AG04450 (cell line): ENCODE data around the gene ZCCHC8. TPM values are rescaled to one million over a fixed set of nuclear protein-coding genes. Genes with fewer than 3 reads are reported as not detected.

Experiments used
- CTCF ChIA-PET: fragments of 300-600, 350-600 bp; formaldehyde crosslinking; extraction: SDS; loops from one replicate; lab custom pipeline; 2022; ENCODE audit warnings: antibody characterized with exemption, inconsistent platforms; lab: Charles Lee
- POLR2A ChIA-PET: fragments of 350-600 bp; formaldehyde crosslinking; extraction: SDS; loops from one replicate; lab custom pipeline; 2021; ENCODE audit warnings: antibody characterized with exemption, inconsistent platforms; lab: Yijun Ruan, JAX
- DNase-seq: peaks from one replicate; pipeline ENCODE4 v3.0.0-alpha.2; 2011; ENCODE audit warnings: low read depth, low spot score
- H3K27ac ChIP-seq: one replicate; pipeline ENCODE4 v1.5.1; 2012; ENCODE audit warnings: low read depth, low read length, control low read depth
- H3K27me3 ChIP-seq: one replicate; pipeline ENCODE4 v1.6.0; 2012; ENCODE audit warnings: low read length; ENCODE audit not compliant: control insufficient read depth, insufficient read depth
- H3K4me3 ChIP-seq: 2 replicates; pipeline ENCODE4 v1.5.1; 2011; ENCODE audit warnings: mild to moderate bottlenecking, low read depth, low read length, control low read depth
- H3K9me3 ChIP-seq: 2 replicates; pipeline ENCODE4 v1.5.1; 2012; ENCODE audit warnings: low read length; ENCODE audit not compliant: control insufficient read depth, insufficient read depth
- polyA plus RNA-seq: library from polyadenylated mRNA; depleted of rRNA; stranded (reverse); fragments of >200 nt; gene quantifications from 2 replicates; pipeline ENCODE4 v1.2.3, GENCODE V29; 2011
- TF ChIP-seq, protein P1 (sequence below): IDR thresholded peaks from 2 replicates; pipeline ENCODE4 v1.5.1; 2011; ENCODE audit warnings: low read depth, low read length, control low read depth, inconsistent platforms

ZCCHC8 gene
- polyA plus RNA-seq, 1 experiment: 16.6 TPM

DNA sequence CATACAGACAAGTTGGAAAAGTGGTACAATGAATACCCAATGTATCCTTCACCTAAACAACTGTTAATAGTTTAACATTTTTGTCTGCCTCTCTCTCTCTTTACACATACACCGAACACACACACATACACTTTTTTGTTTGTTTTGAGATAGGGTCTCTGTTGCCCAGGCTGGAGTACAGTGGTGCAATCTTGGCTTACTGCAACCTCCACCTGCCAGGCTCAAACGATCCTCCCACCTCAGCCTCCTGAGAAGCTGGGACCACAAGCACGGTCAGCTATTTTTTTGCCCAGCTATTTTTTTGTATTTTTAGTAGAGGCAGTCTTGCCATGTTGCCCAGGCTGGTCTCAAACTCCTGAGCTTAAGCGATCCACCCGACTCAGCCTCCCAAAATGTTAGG, 16.8 kb downstream of the ZCCHC8 start:
- CTCF ChIA-PET: interaction anchor here (1.2 kb wide), 1 partner anchor 12 kb away, joined by 5 read pairs; no protein-coding TSS in a partner anchor
- POLR2A ChIA-PET: no interaction called here
- TF ChIP-seq, protein P1, sequence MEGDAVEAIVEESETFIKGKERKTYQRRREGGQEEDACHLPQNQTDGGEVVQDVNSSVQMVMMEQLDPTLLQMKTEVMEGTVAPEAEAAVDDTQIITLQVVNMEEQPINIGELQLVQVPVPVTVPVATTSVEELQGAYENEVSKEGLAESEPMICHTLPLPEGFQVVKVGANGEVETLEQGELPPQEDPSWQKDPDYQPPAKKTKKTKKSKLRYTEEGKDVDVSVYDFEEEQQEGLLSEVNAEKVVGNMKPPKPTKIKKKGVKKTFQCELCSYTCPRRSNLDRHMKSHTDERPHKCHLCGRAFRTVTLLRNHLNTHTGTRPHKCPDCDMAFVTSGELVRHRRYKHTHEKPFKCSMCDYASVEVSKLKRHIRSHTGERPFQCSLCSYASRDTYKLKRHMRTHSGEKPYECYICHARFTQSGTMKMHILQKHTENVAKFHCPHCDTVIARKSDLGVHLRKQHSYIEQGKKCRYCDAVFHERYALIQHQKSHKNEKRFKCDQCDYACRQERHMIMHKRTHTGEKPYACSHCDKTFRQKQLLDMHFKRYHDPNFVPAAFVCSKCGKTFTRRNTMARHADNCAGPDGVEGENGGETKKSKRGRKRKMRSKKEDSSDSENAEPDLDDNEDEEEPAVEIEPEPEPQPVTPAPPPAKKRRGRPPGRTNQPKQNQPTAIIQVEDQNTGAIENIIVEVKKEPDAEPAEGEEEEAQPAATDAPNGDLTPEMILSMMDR: no peak
- H3K27ac ChIP-seq: no peak overlapping the region
- no peak overlapping the region for H3K4me3 ChIP-seq
- H3K27me3 ChIP-seq: no peaks in the 10 kb centered on the region
- DNase-seq: no peak
- no peaks in the 10 kb centered on the region for H3K9me3 ChIP-seq

DNA sequence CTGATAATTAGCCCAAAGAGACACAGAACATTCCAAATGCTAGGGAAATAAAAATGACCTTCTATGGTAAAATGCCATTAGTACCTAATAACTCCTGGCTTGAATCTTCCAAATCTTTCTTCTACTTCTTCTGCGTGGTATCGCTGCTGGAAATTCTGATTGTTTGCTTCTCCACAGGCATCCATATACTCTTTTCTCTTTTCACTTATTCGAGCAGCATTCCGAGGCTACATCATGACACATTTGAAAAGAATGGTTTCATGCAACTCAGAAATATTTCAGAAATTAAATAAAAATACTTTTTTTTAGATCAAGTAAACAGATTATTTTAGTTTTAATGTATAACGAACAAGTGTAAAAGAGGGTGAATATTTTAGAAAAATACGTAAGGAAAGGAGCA, 18.9 kb downstream of the ZCCHC8 start:
- TF ChIP-seq, protein P1: no peak
- Histone ChIP-seq H3K9me3 (no peaks in the 10 kb centered on the region), H3K4me3 (no peak overlapping the region), H3K27me3 (no peaks in the 10 kb centered on the region), H3K27ac (no peak overlapping the region)
- ChIA-PET CTCF (interaction anchor here (2.0 kb wide), 1 partner anchor 10 kb away, joined by 11 read pairs; no protein-coding TSS in a partner anchor), POLR2A (interaction anchor here (0.6 kb wide), 1 partner anchor 75 kb away, joined by 5 read pairs; no protein-coding TSS in a partner anchor)
- no peak for DNase-seq

DNA sequence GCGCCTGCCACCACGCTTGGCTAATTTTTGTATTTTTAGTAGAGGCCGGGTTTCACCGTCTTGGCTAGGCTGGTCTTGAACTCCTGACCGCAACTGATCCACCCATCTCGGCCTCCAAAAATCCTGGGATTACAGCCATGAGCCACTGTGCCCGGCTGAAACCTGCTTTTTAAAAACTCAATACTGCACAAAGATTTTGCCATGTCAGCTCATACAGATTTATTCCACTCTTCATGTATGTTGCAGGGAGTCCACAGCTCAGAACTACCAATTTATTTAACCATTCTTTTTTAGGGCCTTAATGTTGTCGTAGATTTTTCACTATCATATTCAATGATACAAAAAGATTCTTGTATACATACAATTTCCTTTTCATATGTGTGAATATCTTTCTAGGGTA, 20.0 kb downstream of the ZCCHC8 start:
- Histone ChIP-seq H3K27me3 (no peaks in the 10 kb centered on the region), H3K9me3 (no peaks in the 10 kb centered on the region), H3K27ac (no peak overlapping the region), H3K4me3 (no peak overlapping the region)
- TF ChIP-seq, protein P1: no peak
- ChIA-PET CTCF (interaction anchor here (1.1 to 2.0 kb wide), 2 partner anchors 9 to 144 kb away, joined by 8 to 11 read pairs; no protein-coding TSS in a partner anchor), POLR2A (interaction anchor here (0.5 kb wide), 1 partner anchor 34 kb away, joined by 5 read pairs; no protein-coding TSS in a partner anchor)
- DNase-seq: no peak

DNA sequence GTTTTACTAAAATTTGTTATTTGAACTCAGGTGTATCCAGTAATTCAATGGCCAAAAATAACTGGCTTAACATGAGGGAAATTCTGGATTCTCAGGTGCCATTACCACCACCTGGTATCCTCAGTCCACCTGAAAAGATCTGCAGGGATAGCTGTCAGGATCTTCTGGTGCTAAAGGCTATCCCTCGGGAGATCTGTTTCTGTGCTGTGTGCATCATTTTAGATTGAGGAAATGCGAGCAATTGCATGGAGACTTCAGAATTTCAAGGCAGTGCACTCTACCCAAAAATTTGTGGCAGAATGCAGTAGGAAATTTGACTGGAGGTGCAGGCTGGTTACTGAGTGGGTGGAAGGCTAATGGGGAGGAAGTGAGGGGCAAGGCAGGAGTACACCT, 26.4 kb downstream of the ZCCHC8 start:
- ChIA-PET POLR2A (no interaction called here), CTCF (interaction anchor here (0.6 to 5.8 kb wide), 4 partner anchors 50 to 139 kb away, joined by 4 to 130 read pairs (median 27); no protein-coding TSS in a partner anchor)
- DNase-seq: no peak

More for the DNA sequence above, 26.4 kb downstream of the ZCCHC8 start:
- no peaks in the 10 kb centered on the region for H3K9me3 ChIP-seq
- H3K4me3 ChIP-seq: no peak overlapping the region
- TF ChIP-seq, protein P1: no peak
- no peaks in the 10 kb centered on the region for H3K27me3 ChIP-seq
- H3K27ac ChIP-seq: no peak overlapping the region
